Endothelial cell of umbilical vein (primary cell): ENCODE results near the gene C4orf50. TPM values are rescaled to one million over a fixed set of nuclear protein-coding genes. Genes with fewer than 3 reads are reported as not detected.

Source experiments
- BruUV-seq: library from RNA; stranded (reverse); fragments of 400-500 nt; replicated peaks from 2 replicates; lab custom pipeline; 2021; lab: Mats Ljungman, UMichigan
- CTCF ChIA-PET: fragments of 300-600, 350-600 bp; sonication (Branson Sonifier 250); formaldehyde crosslinking; loops from one replicate; lab custom pipeline; 2021; ENCODE audit warnings: antibody characterized with exemption, inconsistent platforms; lab: Charles Lee
- POLR2A ChIA-PET: fragments of 300-600, 350-600 bp; sonication (Branson Sonifier 250); formaldehyde crosslinking; loops from one replicate; lab custom pipeline; 2021; ENCODE audit warnings: antibody characterized with exemption, inconsistent platforms; lab: Charles Lee
- DNase-seq: peaks from one replicate; pipeline ENCODE4 v3.0.0-alpha.2; 2011; ENCODE audit warnings: low read depth, low spot score
- FAIRE-seq: peaks from 2 replicates; lab custom pipeline; 2011; peaks lifted over from hg19 to GRCh38; lab: Jason Lieb, UNC
- H2AFZ ChIP-seq: 2 replicates; pipeline ENCODE4 v1.6.0; 2012; ENCODE audit warnings: low read depth, low read length, control low read depth, inconsistent platforms
- H3K27ac ChIP-seq: 2 replicates; pipeline ENCODE4 v1.5.1; 2011; ENCODE audit warnings: low read depth, mild to moderate bottlenecking, control low read depth, low read length, moderate library complexity; ENCODE audit not compliant: insufficient read depth
- H3K27me3 ChIP-seq, 2 experiments: 2 replicates each; pipeline versions ENCODE4 v1.6.0 to v1.6.1; 2011; ENCODE audit warnings: low read length in 2 of 2, mixed read lengths in 1 of 2; ENCODE audit not compliant: control insufficient read depth in 2 of 2, insufficient read depth in 2 of 2
- H3K36me3 ChIP-seq, 2 experiments: 2 replicates in 1 of 2; 3 replicates in 1 of 2; pipeline ENCODE4 v1.5.1; 2011; ENCODE audit warnings: low read length in 2 of 2, mild to moderate bottlenecking in 1 of 2, moderate library complexity in 1 of 2; ENCODE audit not compliant: control insufficient read depth in 2 of 2, insufficient read depth in 2 of 2; ENCODE audit errors: extremely low read depth in 1 of 2
- H3K4me1 ChIP-seq: 3 replicates; pipeline ENCODE4 v1.5.1; 2011; ENCODE audit warnings: mild to moderate bottlenecking, low read length; ENCODE audit not compliant: control insufficient read depth, insufficient read depth; ENCODE audit errors: extremely low read depth
- H3K4me2 ChIP-seq: 2 replicates; pipeline ENCODE4 v1.6.1; 2011; ENCODE audit warnings: low read length, control low read depth, mixed read lengths; ENCODE audit not compliant: insufficient read depth
- H3K4me3 ChIP-seq, 3 experiments: fragments of 200-600 bp in 1 of 3; sonication (generic), shearing (Covaris generic) in 1 of 3; replicated peaks in 1 of 3; 2 replicates each; pipeline ENCODE4 v1.5.1; 2011 to 2016; ENCODE audit warnings: control low read depth in 3 of 3, low read length in 3 of 3, mild to moderate bottlenecking in 2 of 3, inconsistent platforms in 1 of 3, low read depth in 1 of 3, moderate library complexity in 1 of 3; ENCODE audit not compliant: insufficient read depth in 1 of 3
- H3K79me2 ChIP-seq: 2 replicates; pipeline ENCODE4 v1.6.0; 2012; ENCODE audit warnings: low read length, inconsistent platforms; ENCODE audit not compliant: control insufficient read depth, insufficient read depth
- H3K9ac ChIP-seq: replicated peaks from 2 replicates; pipeline ENCODE3; 2011; ENCODE audit warnings: low read length, control low read depth; ENCODE audit not compliant: insufficient read depth; ENCODE audit errors: extremely low read depth
- H3K9me1 ChIP-seq: replicated peaks from 3 replicates; pipeline ENCODE4 v1.6.0; 2011; ENCODE audit warnings: mild to moderate bottlenecking, low read length; ENCODE audit not compliant: control insufficient read depth, insufficient read depth; ENCODE audit errors: extremely low read depth
- H3K9me3 ChIP-seq: replicated peaks from 2 replicates; pipeline ENCODE4 v1.5.1; 2012; ENCODE audit warnings: low read length, inconsistent platforms; ENCODE audit not compliant: control insufficient read depth, insufficient read depth
- H4K20me1 ChIP-seq: replicated peaks from 2 replicates; pipeline ENCODE3; 2011; ENCODE audit warnings: mild to moderate bottlenecking, low read length; ENCODE audit not compliant: control insufficient read depth, insufficient read depth; ENCODE audit errors: extremely low read depth
- EZH2 ChIP-seq: IDR thresholded peaks from 2 replicates; pipeline ENCODE4 v1.6.1; 2012; ENCODE audit warnings: borderline replicate concordance, low read depth, mild to moderate bottlenecking, moderate library complexity, low read length, inconsistent platforms; ENCODE audit not compliant: severe bottlenecking
- FOS ChIP-seq: IDR thresholded peaks from 2 replicates; pipeline ENCODE4 v1.6.1; 2011; ENCODE audit warnings: mild to moderate bottlenecking, low read length, moderate library complexity, borderline replicate concordance; ENCODE audit not compliant: insufficient read depth
- GATA2 ChIP-seq: IDR thresholded peaks from 2 replicates; pipeline ENCODE4 v1.7.0; 2011; ENCODE audit warnings: low read depth, mild to moderate bottlenecking, moderate library complexity, mixed read lengths, low read length; ENCODE audit not compliant: insufficient read length, insufficient read depth
- JUN ChIP-seq: IDR thresholded peaks from 2 replicates; pipeline ENCODE4 v1.6.1; 2011; ENCODE audit warnings: borderline replicate concordance, low read depth; ENCODE audit not compliant: insufficient read length, insufficient read depth
- MYC ChIP-seq: IDR thresholded peaks from one replicate; pipeline ENCODE4 v1.6.1; 2011; ENCODE audit warnings: mild to moderate bottlenecking, low read depth, low read length
- POLR2A ChIP-seq: IDR thresholded peaks from 2 replicates; pipeline ENCODE4 v1.6.1; 2012; ENCODE audit warnings: low read depth, mild to moderate bottlenecking, control low read depth, low read length
- POLR2AphosphoS5 ChIP-seq: IDR thresholded peaks from 2 replicates; pipeline ENCODE4 v1.6.1; 2012; ENCODE audit warnings: low read depth, mild to moderate bottlenecking, control low read depth, low read length, moderate library complexity; ENCODE audit not compliant: insufficient read depth
- dilution Hi-C: fragments of 300-500 bp; cut with MboI; formaldehyde crosslinking; loops from one replicate; pipeline ENCODE4 v1.15.0; 2019; ENCODE audit warnings: low sequenced_read_pairs; ENCODE audit not compliant: extremely low pct_ligation_motif_present
- intact Hi-C: fragments of 100-400 bp; cut with micrococcal nuclease; formaldehyde crosslinking; loops from one replicate; pipeline ENCODE4 v1.10.0; 2022
- polyA plus RNA-seq, 4 experiments: library from polyadenylated mRNA; depleted of rRNA in 3 of 4; stranded (reverse) in 3 of 4; unstranded in 1 of 4; fragments of >200 nt; gene quantifications; 2 replicates each; pipeline versions ENCODE4 v1.2.1 to v1.2.3, GENCODE V29; 2011 to 2012; ENCODE audit warnings: missing spikeins in 1 of 4
- total RNA-seq: library from RNA; stranded (reverse); gene quantifications from 2 replicates; pipeline ENCODE4 v1.2.3, GENCODE V29; 2021
- TF ChIP-seq, protein P1 (sequence below), 2 donors: IDR thresholded peaks; 1 replicate in 1 of 2; 2 replicates in 1 of 2; pipeline ENCODE4 v1.5.1; 2011; ENCODE audit warnings: low read length in 2 of 2, mild to moderate bottlenecking in 2 of 2, moderate library complexity in 2 of 2, control low read depth in 1 of 2, inconsistent platforms in 1 of 2, low read depth in 1 of 2; ENCODE audit not compliant: insufficient read depth in 1 of 2; ENCODE audit errors: extremely low read depth in 1 of 2
- TF ChIP-seq, protein P2 (sequence below): IDR thresholded peaks from 2 replicates; pipeline ENCODE4 v1.6.1; 2011; ENCODE audit not compliant: insufficient read depth, insufficient read length

The C4orf50 gene
- total and polyA plus RNA-seq, 2 donors (not counting 3 experiments of a cell fraction or from before 2014, with no cell fraction given), result not detected

DNA sequence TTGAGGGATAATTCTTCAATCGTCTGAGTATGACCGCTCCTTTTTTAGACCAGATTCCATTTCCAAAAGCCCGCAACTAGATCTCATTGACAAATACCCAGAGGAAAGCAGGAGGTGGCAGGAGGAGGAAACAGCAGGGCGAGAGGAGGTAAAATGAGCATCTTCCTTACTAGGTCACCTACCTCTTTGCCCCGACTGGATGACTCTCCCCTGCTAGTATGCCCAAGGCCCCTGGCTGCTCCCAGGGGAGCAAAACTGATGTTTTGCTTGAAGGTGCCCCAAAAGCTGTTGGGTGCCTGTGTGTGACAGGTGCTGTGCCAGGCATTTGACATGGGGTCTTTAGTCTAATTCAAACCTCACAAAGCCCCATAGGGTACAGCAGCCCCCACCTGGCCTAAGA is 48.9 kb downstream of the C4orf50 start:
- CTCF ChIA-PET, result no interaction called here
- FAIRE-seq, result no peak
- no peaks in the 10 kb centered on the region for H3K36me3 ChIP-seq

More for the DNA sequence above, 48.9 kb downstream of the C4orf50 start:
- intact Hi-C loops, result no loop called here
- no peaks in the 10 kb centered on the region for H3K9me3 ChIP-seq
- POLR2A ChIA-PET, result no interaction called here
- no peak for TF ChIP-seq MYC
- TF ChIP-seq GATA2, result no peak
- TF ChIP-seq, protein P1, sequence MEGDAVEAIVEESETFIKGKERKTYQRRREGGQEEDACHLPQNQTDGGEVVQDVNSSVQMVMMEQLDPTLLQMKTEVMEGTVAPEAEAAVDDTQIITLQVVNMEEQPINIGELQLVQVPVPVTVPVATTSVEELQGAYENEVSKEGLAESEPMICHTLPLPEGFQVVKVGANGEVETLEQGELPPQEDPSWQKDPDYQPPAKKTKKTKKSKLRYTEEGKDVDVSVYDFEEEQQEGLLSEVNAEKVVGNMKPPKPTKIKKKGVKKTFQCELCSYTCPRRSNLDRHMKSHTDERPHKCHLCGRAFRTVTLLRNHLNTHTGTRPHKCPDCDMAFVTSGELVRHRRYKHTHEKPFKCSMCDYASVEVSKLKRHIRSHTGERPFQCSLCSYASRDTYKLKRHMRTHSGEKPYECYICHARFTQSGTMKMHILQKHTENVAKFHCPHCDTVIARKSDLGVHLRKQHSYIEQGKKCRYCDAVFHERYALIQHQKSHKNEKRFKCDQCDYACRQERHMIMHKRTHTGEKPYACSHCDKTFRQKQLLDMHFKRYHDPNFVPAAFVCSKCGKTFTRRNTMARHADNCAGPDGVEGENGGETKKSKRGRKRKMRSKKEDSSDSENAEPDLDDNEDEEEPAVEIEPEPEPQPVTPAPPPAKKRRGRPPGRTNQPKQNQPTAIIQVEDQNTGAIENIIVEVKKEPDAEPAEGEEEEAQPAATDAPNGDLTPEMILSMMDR (IDR thresholded peaks at IDR 0.05; ENCODE audit: extremely low read depth in 1 of 2, insufficient read depth in 1 of 2, low read depth in 1 of 2, low read length in 2 of 2), result no peak
- no peak for TF ChIP-seq JUN
- TF ChIP-seq POLR2A, result no peak
- TF ChIP-seq, protein P2, sequence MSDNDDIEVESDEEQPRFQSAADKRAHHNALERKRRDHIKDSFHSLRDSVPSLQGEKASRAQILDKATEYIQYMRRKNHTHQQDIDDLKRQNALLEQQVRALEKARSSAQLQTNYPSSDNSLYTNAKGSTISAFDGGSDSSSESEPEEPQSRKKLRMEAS, result no peak
- TF ChIP-seq POLR2AphosphoS5, result no peak
- no peak for TF ChIP-seq FOS
- no peak for TF ChIP-seq EZH2
- dilution Hi-C loops, result no loop called here
- no peak overlapping the region for H3K9ac ChIP-seq
- no peaks in the 10 kb centered on the region for H3K9me1 ChIP-seq
- H2AFZ ChIP-seq, result no peak overlapping the region
- H3K4me2 ChIP-seq, result no peak overlapping the region
- H3K27me3 ChIP-seq, result no peaks in the 10 kb centered on the region
- no peak overlapping the region for H3K4me3 ChIP-seq
- no peaks in the 10 kb centered on the region for H3K79me2 ChIP-seq
- H3K27ac ChIP-seq, result no peak overlapping the region
- H4K20me1 ChIP-seq, result no peaks in the 10 kb centered on the region
- no TSS peak for BruUV-seq
- H3K4me1 ChIP-seq, result no peaks in the 10 kb centered on the region
- DNase-seq, result no peak
